Measurements from ENCODE around the gene NAPEPLD.

GRCh38 chr7:103148994-103149807 lies at the start of gene NAPEPLD:
- TF ChIP-seq ARNTL (CRISPR knock-in tag; IDR thresholded peaks at IDR 0.05; ENCODE audit: borderline replicate concordance, low read depth), result peak; percentile 35; the same call in 1 of the 2 replicates
- TF ChIP-seq RARB (CRISPR knock-in tag; IDR thresholded peaks at IDR 0.05), result 0 out of 2 replicates have a peak, but pooled peaks have one; percentile 32
- TF ChIP-seq, protein P1, sequence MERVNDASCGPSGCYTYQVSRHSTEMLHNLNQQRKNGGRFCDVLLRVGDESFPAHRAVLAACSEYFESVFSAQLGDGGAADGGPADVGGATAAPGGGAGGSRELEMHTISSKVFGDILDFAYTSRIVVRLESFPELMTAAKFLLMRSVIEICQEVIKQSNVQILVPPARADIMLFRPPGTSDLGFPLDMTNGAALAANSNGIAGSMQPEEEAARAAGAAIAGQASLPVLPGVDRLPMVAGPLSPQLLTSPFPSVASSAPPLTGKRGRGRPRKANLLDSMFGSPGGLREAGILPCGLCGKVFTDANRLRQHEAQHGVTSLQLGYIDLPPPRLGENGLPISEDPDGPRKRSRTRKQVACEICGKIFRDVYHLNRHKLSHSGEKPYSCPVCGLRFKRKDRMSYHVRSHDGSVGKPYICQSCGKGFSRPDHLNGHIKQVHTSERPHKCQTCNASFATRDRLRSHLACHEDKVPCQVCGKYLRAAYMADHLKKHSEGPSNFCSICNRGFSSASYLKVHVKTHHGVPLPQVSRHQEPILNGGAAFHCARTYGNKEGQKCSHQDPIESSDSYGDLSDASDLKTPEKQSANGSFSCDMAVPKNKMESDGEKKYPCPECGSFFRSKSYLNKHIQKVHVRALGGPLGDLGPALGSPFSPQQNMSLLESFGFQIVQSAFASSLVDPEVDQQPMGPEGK (CRISPR knock-in tag; IDR thresholded peaks at IDR 0.05; ENCODE audit: borderline replicate concordance), result peak; percentile 67; the same call in 1 of the 2 replicates
- TF ChIP-seq ZFP3 (CRISPR knock-in tag; IDR thresholded peaks at IDR 0.05), result peak; percentile 86
- TF ChIP-seq PPARA (CRISPR knock-in tag; IDR thresholded peaks at IDR 0.05; ENCODE audit: borderline replicate concordance), result peak; percentile 89; the same call in 1 of the 2 replicates
- peak; percentile 92; the same call in 1 of the 2 replicates for TF ChIP-seq OSR1 (CRISPR knock-in tag; IDR thresholded peaks at IDR 0.05)
- TF ChIP-seq ZNF70 (CRISPR knock-in tag; IDR thresholded peaks at IDR 0.05), result peak; percentile 59
